Esophagus muscularis mucosa (tissue), 3 donors: ENCODE data around the gene SLC25A31.

Experiments used
- CTCF ChIP-seq, 3 experiments: fragments of 200-600 bp in 2 of 3; fragments of 450-650 bp in 1 of 3; sonication (generic) in 2 of 3; IDR thresholded peaks; one replicate each; pipeline ENCODE4 v1.5.1; 2017 to 2019; ENCODE audit warnings: antibody characterized with exemption in 3 of 3, mild to moderate bottlenecking in 2 of 3, moderate library complexity in 1 of 3
- POLR2AphosphoS5 ChIP-seq, 2 donors: sonication (generic); formaldehyde crosslinking; IDR thresholded peaks; one replicate each; pipeline ENCODE4 v1.6.1; 2017; ENCODE audit warnings: antibody characterized with exemption in 2 of 2

- TF ChIP-seq CTCF (IDR thresholded peaks at IDR 0.05) (no peak), POLR2AphosphoS5 (IDR thresholded peaks at IDR 0.05) (no peak)
Measured at GRCh38 chr4:127730142-127730913, at the start of gene SLC25A31.
